ENCODE data around the gene SUGCT. TPM values are rescaled to one million over a fixed set of nuclear protein-coding genes. Genes with fewer than 3 reads are reported as not detected.
"Not testable (repeated sequence)": the region's sequence is repeated elsewhere in the genome, so short reads cannot be mapped to it uniquely, and the experiment has no call there.

SUGCT gene
- total and polyA plus RNA-seq, 9 of the 15 experiments (the other 6 are each of a cell fraction or from before 2014, with no cell fraction given) = 0.58 to 2.5 (median 1.4) TPM

DNA sequence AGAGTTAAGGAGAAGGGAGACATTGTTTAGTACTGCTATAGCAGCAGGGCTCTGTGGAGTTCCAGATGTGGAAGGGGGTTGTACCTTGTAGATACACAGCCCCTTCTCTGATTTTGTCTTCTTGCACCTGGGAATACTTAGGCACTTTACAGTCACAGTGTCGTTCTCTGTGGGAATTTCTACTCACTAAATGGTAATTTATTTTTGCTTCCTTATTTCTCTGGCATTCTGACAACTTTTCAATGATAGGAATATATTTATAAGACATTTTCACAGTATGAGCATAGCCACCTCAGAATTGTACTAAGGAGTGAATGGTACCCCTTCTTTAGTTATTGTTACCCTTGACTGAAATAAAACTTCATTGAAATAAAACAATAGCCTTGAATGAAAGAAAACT is 132.8 kb downstream of the SUGCT start:
- DNase-seq (ENCODE audit: extremely low read depth in 1 of 4, low spot score in 3 of 4) (no peak), FAIRE-seq (no peak), ATAC-seq (no peak)
- Histone ChIP-seq H3K79me2 (ENCODE audit: control insufficient read depth, insufficient read depth, low read length) (no peaks in the 10 kb centered on the region), H3K4me1 (replicated peaks in 1 of 2; ENCODE audit: control insufficient read depth in 2 of 2, insufficient read depth in 2 of 2, low read length in 2 of 2) (no peaks in the 10 kb centered on the region), H3K36me3 (ENCODE audit: control insufficient read depth, insufficient read depth, low read length) (no peaks in the 10 kb centered on the region), H3K4me2 (ENCODE audit: insufficient read depth, low read length) (no peak overlapping the region), H2AFZ (ENCODE audit: low read depth, low read length) (no peak overlapping the region), H4K20me1 (replicated peaks; ENCODE audit: control insufficient read depth, insufficient read depth, low read length) (no peaks in the 10 kb centered on the region), H3K27ac (ENCODE audit: extremely low read depth, low read depth, low read length) (no peak overlapping the region), H3K27me3 (ENCODE audit: control insufficient read depth in 2 of 2, insufficient read depth in 2 of 2, low read length in 2 of 2) (no peaks in the 10 kb centered on the region), H3K9me3 (replicated peaks; ENCODE audit: control insufficient read depth, insufficient read depth, low read depth, low read length) (no peaks in the 10 kb centered on the region), H3K9me1 (ENCODE audit: control insufficient read depth, insufficient read depth, low read length) (no peaks in the 10 kb centered on the region), H3K4me3 (no peak overlapping the region), H3K9ac (ENCODE audit: insufficient read depth in 1 of 2, low read depth in 2 of 2, low read length in 2 of 2) (no peak overlapping the region)
- in situ Hi-C loops (cut with MboI) (no loop called here), intact Hi-C loops (cut with micrococcal nuclease) (no loop called here)
- CTCF ChIA-PET (ENCODE audit: low intra/inter-chr PET ratio) = no interaction called here
- POLR2A ChIA-PET = no interaction called here
- BruUV-seq (replicated peaks) = no TSS peak
- 0% methylated on average over 1 of the region's 1 CpG for WGBS (ENCODE audit: insufficient coverage, low coverage, missing lambda C conversion rate)
- no peak for TF ChIP-seq ID3 (CRISPR knock-in tag; IDR thresholded peaks at IDR 0.05)
- no peak for TF ChIP-seq ID3 (tag; IDR thresholded peaks at IDR 0.05)
- TF ChIP-seq ZNF76 (CRISPR knock-in tag; IDR thresholded peaks at IDR 0.05; ENCODE audit: borderline replicate concordance) = no peak
- no peak for TF ChIP-seq POLR2A (conservative IDR thresholded peaks at IDR 0.05)
- no peak for TF ChIP-seq ATF4 (CRISPR knock-in tag; IDR thresholded peaks at IDR 0.05)
- TF ChIP-seq U2AF1 (optimal IDR thresholded peaks at IDR 0.05; ENCODE audit: low read depth, low read length) = no peak
- TF ChIP-seq HEY1 (CRISPR knock-in tag; IDR thresholded peaks at IDR 0.05; ENCODE audit: borderline replicate concordance) = no peak
- no peak for TF ChIP-seq RAD51 (IDR thresholded peaks at IDR 0.05; ENCODE audit: borderline replicate concordance, low read depth)
- TF ChIP-seq ZFP36 (IDR thresholded peaks at IDR 0.05; ENCODE audit: low read depth, low read length, partially characterized antibody) = no peak
- TF ChIP-seq ELF4 (CRISPR knock-in tag; IDR thresholded peaks at IDR 0.05) = no peak
- TF ChIP-seq ZNF609 (CRISPR knock-in tag; IDR thresholded peaks at IDR 0.05; ENCODE audit: borderline replicate concordance) = no peak
- no peak for TF ChIP-seq GABPA (tag; conservative IDR thresholded peaks at IDR 0.05; ENCODE audit: low read depth)

- POLR2A ChIA-PET; H3K9ac ChIP-seq (ENCODE audit: insufficient read depth in 1 of 2, low read depth in 2 of 2, low read length in 2 of 2); CTCF ChIA-PET (ENCODE audit: low intra/inter-chr PET ratio); FAIRE-seq; ATAC-seq; H3K27ac ChIP-seq (ENCODE audit: extremely low read depth, low read depth, low read length); H4K20me1 ChIP-seq (replicated peaks; ENCODE audit: control insufficient read depth, insufficient read depth, low read length); DNase-seq (ENCODE audit: extremely low read depth in 1 of 4, low spot score in 3 of 4); H3K4me2 ChIP-seq (ENCODE audit: insufficient read depth, low read length); in situ Hi-C loops (cut with MboI); H3K9me3 ChIP-seq (replicated peaks; ENCODE audit: control insufficient read depth, insufficient read depth, low read depth, low read length); BruUV-seq (replicated peaks); H3K27me3 ChIP-seq (ENCODE audit: control insufficient read depth in 2 of 2, insufficient read depth in 2 of 2, low read length in 2 of 2); H3K79me2 ChIP-seq (ENCODE audit: control insufficient read depth, insufficient read depth, low read length); H3K36me3 ChIP-seq (ENCODE audit: control insufficient read depth, insufficient read depth, low read length); intact Hi-C loops (cut with micrococcal nuclease); H3K4me1 ChIP-seq (replicated peaks in 1 of 2; ENCODE audit: control insufficient read depth in 2 of 2, insufficient read depth in 2 of 2, low read length in 2 of 2); H2AFZ ChIP-seq (ENCODE audit: low read depth, low read length); H3K9me1 ChIP-seq (ENCODE audit: control insufficient read depth, insufficient read depth, low read length); H3K4me3 ChIP-seq: not testable (repeated sequence)
- 0% methylated on average over 5 of the region's 5 CpGs for WGBS (ENCODE audit: insufficient coverage, low coverage, missing lambda C conversion rate)
Observed at GRCh38 chr7:40268810-40269209, 134.0 kb downstream of the SUGCT start.

Data from K562 (cell line).